Stomach (tissue), 9 donors: ENCODE results near the gene CNNM4. TPM values are rescaled to one million over a fixed set of nuclear protein-coding genes. Genes with fewer than 3 reads are reported as not detected.

Experiments
- DNase-seq, 2 donors: peaks; one replicate each; pipeline versions ENCODE4 v3.0.0 to v3.0.0-alpha.2; 2013 to 2019
- H3K27ac ChIP-seq, 5 donors: fragments of 200-600 bp in 4 of 5; sonication (generic) in 4 of 5; one replicate each; pipeline ENCODE4 v1.5.1; 2013 to 2019; ENCODE audit warnings: mild to moderate bottlenecking in 1 of 5, moderate library complexity in 1 of 5
- H3K27me3 ChIP-seq, 3 donors: fragments of 200-600 bp; sonication (generic); one replicate each; pipeline ENCODE4 v1.5.1; 2017 to 2019; ENCODE audit warnings: mixed run types in 1 of 3
- H3K36me3 ChIP-seq, 4 donors: fragments of 200-600 bp; sonication (generic); 1 replicate in 3 of 4; 2 replicates in 1 of 4; pipeline ENCODE4 v1.5.1; 2016 to 2019
- H3K4me1 ChIP-seq, 4 donors: fragments of 200-600 bp; sonication (generic); one replicate each; pipeline ENCODE4 v1.5.1; 2016 to 2019
- H3K4me3 ChIP-seq, 4 donors: fragments of 200-600 bp; sonication (generic) in 3 of 4; one replicate each; pipeline ENCODE4 v1.5.1; 2016 to 2019; ENCODE audit warnings: mild to moderate bottlenecking in 1 of 4
- H3K9me3 ChIP-seq, 4 donors: fragments of 200-600 bp; sonication (generic); one replicate each; pipeline ENCODE4 v1.5.1; 2016 to 2019
- CTCF ChIP-seq, 7 experiments: fragments of 450-650 bp in 4 of 7; fragments of 200-600 bp in 3 of 7; sonication (generic) in 3 of 7; IDR thresholded peaks; one replicate each; pipeline ENCODE4 v1.5.1; 2016 to 2019; ENCODE audit warnings: antibody characterized with exemption in 7 of 7, control low read depth in 2 of 7, mild to moderate bottlenecking in 1 of 7
- EP300 ChIP-seq: sonication (generic); formaldehyde crosslinking; IDR thresholded peaks from one replicate; pipeline ENCODE4 v1.6.1; 2017; ENCODE audit warnings: antibody characterized with exemption
- POLR2A ChIP-seq, 4 donors: fragments of 450-650 bp; IDR thresholded peaks; one replicate each; pipeline ENCODE4 v1.6.1; 2016; ENCODE audit warnings: antibody characterized with exemption in 4 of 4, control low read depth in 2 of 4, mild to moderate bottlenecking in 1 of 4, moderate library complexity in 1 of 4
- POLR2AphosphoS5 ChIP-seq, 3 donors: sonication (generic); formaldehyde crosslinking; IDR thresholded peaks; one replicate each; pipeline ENCODE4 v1.6.1; 2016; ENCODE audit warnings: antibody characterized with exemption in 3 of 3
- WGBS, 5 donors: extraction: QIAGEN DNeasy Blood & Tissue Kit in 3 of 5; methylation state at CpG; one replicate each; pipeline versions ENCODE4 v1.1.5 to v1.1.7; 2013 to 2018; 5-methylcytosine and 5-hydroxymethylcytosine counted together
- intact Hi-C: fragments of 100-400 bp; cut with DNase I; formaldehyde crosslinking; loops from one replicate; pipeline ENCODE4 v1.15.1; 2023; ENCODE audit warnings: low total_unique reads
- polyA plus RNA-seq, 3 donors: library from polyadenylated mRNA; stranded (reverse); fragments of 200-250 nt; gene quantifications; one replicate each; pipeline ENCODE4 v1.2.3, GENCODE V29; 2013
- total RNA-seq, 5 donors: library from RNA; depleted of rRNA; stranded (reverse); fragments of >200 nt; gene quantifications; one replicate each; pipeline versions ENCODE4 v1.1.0 to v1.2.3, GENCODE V29; 2014 to 2016
- donor health status: healthy with polysubstance abuse.
- donor health status: Bipolar disorder and iron deficiency.
- donor health status: healthy.

Gene CNNM4
- total and polyA plus RNA-seq, 8 donors, result 1.2 to 26.6 (median 2.8) TPM

DNA sequence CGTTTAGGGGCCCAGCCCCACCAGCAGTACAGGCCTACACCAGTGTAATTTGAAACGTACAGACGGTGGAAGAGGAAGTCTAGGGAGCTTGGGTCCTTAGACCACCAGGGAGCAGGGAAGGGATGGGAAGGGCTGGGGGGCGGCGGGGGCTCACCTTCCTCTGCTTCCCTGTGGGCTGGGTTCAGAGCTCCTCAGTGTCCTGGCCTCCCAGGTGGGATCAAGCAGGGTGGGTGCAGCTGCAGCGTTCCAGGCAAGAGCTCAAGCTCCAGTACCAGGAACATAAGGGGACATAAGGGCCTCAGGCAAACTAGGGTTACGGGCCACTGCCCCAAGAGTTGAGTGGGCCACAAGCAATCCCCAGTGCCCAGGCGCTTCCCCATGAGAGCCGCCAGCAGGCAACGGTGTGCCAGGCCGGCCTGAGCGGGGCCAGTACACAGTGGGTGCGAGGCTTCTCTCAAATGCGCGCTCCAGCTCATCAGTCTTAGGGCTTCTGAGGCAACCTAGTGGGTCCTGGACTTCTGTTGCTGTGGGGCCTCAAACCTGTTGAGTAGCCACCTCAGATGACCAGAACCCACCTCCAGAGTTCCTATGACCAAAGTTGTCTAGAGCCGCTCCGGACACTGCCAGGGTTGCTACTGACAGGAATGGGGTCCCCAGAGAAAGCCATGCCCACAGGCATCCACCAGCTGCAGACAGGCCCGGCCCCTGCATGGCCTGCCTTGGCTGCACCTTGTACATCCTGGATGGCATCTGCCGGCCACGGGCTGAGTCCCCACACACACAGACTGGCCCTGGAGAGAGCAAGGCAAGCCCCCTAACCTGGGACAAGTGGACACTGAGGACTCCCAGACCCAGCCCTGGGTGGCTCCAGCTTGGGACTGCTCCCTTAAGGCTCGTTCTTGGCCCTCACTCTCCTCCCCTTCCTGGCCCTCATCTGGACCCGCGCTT is 77.9 kb downstream of the CNNM4 start:
- Histone ChIP-seq H3K36me3 (peaks cover 3 to 42% (median 32%) of the 10 kb centered on the region in 4 donors), H3K4me1 (peaks cover 11 to 21% (median 18%) of the 10 kb centered on the region in 4 donors), H3K4me3 (peak overlapping the region in 1 of 4 donors; percentile 37), H3K27ac (peak overlapping the region in 3 of 5 donors; percentile 35 to 46 (median 39)), H3K27me3 (no peaks in the 10 kb centered on the region), H3K9me3 (no peaks in the 10 kb centered on the region)
- DNase-seq, result no peak
- TF ChIP-seq POLR2A (IDR thresholded peaks at IDR 0.05), result no peak
- no peak for TF ChIP-seq EP300
- no peak for TF ChIP-seq POLR2AphosphoS5 (IDR thresholded peaks at IDR 0.05)
- TF ChIP-seq CTCF (IDR thresholded peaks at IDR 0.05), result no peak
- intact Hi-C loops, result no loop called here
- 63 to 85% (median 82%) methylated on average over 7 to 23 of the region's 23 CpGs for WGBS, 5 donors

DNA sequence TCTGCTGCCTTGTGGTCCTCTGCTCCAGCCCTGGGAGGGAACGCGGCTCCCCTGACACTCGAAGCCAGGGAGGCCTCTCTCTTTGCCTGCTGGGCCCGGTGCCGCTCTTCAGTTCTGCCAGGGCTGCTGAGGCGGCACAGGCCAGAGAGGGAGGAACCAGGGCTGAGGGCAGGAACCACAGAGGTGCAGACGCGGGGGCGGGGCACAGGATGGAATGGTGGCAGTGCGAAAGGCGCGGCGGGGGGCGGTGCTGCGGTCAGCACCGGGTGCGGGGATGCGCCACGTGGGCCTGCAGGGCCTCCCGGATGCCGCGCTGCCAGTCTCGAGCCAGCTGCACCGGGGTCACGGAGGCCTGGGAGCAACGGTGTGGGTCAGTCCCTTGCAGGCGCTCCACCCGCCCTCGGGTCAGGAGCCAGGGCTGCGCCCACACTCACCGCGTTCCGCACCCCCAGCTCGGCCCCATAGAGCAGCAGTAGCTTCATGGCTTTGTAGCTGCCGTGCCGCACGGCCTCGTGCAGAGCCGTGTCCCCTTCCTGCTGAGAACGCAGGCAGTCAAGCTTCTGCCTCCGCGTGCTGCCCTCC is 78.7 kb downstream of the CNNM4 start:
- peak; percentile 82 to 89 for DNase-seq

DNA sequence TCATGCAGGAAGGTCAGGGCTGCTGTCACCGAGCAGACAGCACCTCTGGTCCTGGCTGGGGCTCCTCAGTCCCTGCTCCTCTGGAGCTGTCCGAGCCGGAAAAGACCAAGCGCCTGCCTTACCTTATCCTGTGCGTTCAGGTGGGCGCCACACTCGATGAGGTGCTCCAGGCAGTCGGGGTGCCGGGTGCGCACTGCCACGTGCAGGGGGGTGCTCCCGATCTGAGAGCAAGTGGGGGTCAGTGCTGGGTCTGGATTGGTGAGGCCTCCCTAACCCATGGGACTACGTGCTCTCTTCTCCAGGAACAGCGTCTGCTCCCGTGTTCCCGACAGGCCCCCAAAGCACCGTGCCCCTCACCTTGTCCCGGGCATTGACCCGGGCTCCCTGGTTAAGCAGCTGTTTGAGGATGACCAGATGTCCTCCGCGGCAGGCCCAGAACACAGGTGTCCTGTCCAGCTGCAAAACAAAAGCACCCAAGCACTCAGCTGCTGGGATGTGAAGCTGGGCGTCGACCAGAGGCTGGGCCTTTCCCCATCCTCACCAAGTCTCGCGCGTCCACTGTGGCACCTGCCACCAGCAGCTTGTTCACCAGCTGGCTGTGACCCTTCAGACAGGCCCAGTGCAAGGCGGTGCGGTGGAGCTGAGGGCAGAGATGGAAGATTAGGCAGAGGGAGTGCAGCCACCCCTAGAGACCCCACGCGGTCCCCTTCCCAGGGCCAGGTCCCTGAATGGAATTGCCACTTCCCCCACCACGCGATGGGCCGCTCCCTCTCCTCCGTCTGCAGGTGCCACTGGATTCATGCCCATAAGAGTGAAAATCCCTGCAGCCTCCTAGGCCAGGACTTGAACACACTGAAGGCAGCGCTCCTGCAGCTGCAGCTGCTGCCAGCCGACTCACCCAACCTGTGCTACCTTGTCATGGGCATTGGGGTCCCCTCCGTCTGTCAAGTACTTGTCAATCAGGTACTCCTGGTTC is 79.5 kb downstream of the CNNM4 start:
- H3K27ac ChIP-seq, result peak overlapping the region in 1 of 5 donors; percentile 35
- no peak for TF ChIP-seq EP300
- no peak for TF ChIP-seq POLR2AphosphoS5 (IDR thresholded peaks at IDR 0.05)
- no peak for TF ChIP-seq POLR2A (IDR thresholded peaks at IDR 0.05)
- TF ChIP-seq CTCF (IDR thresholded peaks at IDR 0.05), result no peak
- H3K27me3 ChIP-seq, result no peaks in the 10 kb centered on the region
- no peak for DNase-seq
- intact Hi-C loops, result no loop called here
- peaks cover 11 to 19% (median 17%) of the 10 kb centered on the region in 4 donors for H3K4me1 ChIP-seq
- peak overlapping the region in 1 of 4 donors; percentile 37 for H3K4me3 ChIP-seq
- peaks cover under 1 to 28% (median 17%) of the 10 kb centered on the region in 4 donors for H3K36me3 ChIP-seq
- H3K9me3 ChIP-seq, result no peaks in the 10 kb centered on the region
- 83 to 90% (median 87%) methylated on average over 17 to 37 of the region's 37 CpGs for WGBS, 5 donors

More for the DNA sequence above, 78.7 kb downstream of the CNNM4 start:
- TF ChIP-seq CTCF (IDR thresholded peaks at IDR 0.05) (no peak), EP300 (no peak), POLR2AphosphoS5 (IDR thresholded peaks at IDR 0.05) (peak in 1 of 3 donors; percentile 24)
- Histone ChIP-seq H3K36me3 (peaks cover 3 to 35% (median 25%) of the 10 kb centered on the region in 4 donors), H3K4me3 (peak overlapping the region in 2 of 4 donors; percentile 21 to 37), H3K9me3 (no peaks in the 10 kb centered on the region), H3K27ac (peak overlapping the region in 3 of 5 donors; percentile 35 to 46 (median 39)), H3K4me1 (peaks cover 11 to 19% (median 17%) of the 10 kb centered on the region in 4 donors), H3K27me3 (no peaks in the 10 kb centered on the region)
- intact Hi-C loops, result no loop called here
- 10 to 23% (median 17%) methylated on average over 6 to 41 of the region's 42 CpGs for WGBS, 5 donors
